Sigmoid colon (tissue), 3 donors: ENCODE measurements around the gene ACOT12.

ENCODE experiments used
- POLR2A ChIP-seq, 2 donors: fragments of 450-650 bp; IDR thresholded peaks; one replicate each; pipeline ENCODE4 v1.6.1; 2016; ENCODE audit warnings: antibody characterized with exemption in 2 of 2, mild to moderate bottlenecking in 2 of 2, moderate library complexity in 2 of 2
- TF ChIP-seq, protein P1 (sequence below), 4 experiments: fragments of 450-650 bp in 3 of 4; fragments of 200-600 bp in 1 of 4; IDR thresholded peaks; one replicate each; pipeline ENCODE4 v1.5.1; 2016 to 2019; ENCODE audit warnings: antibody characterized with exemption in 4 of 4, mild to moderate bottlenecking in 3 of 4, moderate library complexity in 2 of 4

DNA sequence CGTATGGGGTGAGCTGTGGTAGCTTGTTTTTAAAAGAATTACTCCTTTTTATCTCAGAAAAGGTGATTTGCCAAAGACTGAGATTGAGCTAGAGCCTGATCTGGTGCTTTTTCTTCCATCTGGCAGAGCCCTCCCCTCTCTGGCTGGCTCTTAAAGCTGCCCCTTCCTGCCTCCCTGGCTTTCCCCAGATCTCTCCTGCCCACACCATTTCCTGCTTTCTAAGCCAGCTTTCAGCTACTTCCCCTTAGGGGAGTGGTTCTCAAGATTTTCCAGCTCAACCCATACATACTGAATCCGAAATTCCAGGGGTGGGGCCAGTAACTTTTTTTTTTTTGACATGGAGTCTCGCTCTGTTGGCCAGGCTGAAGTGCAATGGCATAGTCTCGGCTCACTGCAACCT lies 4.8 kb upstream of the ACOT12 start:
- TF ChIP-seq, protein P1, sequence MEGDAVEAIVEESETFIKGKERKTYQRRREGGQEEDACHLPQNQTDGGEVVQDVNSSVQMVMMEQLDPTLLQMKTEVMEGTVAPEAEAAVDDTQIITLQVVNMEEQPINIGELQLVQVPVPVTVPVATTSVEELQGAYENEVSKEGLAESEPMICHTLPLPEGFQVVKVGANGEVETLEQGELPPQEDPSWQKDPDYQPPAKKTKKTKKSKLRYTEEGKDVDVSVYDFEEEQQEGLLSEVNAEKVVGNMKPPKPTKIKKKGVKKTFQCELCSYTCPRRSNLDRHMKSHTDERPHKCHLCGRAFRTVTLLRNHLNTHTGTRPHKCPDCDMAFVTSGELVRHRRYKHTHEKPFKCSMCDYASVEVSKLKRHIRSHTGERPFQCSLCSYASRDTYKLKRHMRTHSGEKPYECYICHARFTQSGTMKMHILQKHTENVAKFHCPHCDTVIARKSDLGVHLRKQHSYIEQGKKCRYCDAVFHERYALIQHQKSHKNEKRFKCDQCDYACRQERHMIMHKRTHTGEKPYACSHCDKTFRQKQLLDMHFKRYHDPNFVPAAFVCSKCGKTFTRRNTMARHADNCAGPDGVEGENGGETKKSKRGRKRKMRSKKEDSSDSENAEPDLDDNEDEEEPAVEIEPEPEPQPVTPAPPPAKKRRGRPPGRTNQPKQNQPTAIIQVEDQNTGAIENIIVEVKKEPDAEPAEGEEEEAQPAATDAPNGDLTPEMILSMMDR (IDR thresholded peaks at IDR 0.05), result no peak
- no peak for TF ChIP-seq POLR2A (IDR thresholded peaks at IDR 0.05)
